HG02870 (cell line): ENCODE results near the gene RUFY4.
A peak's percentile ranks its signal among the peaks of the same experiment; 100 is the strongest.

Experiments used
- ATAC-seq: cut with Tn5 transposase; IDR thresholded peaks from one replicate; pipeline ENCODE4 v1.9.1; 2021; ENCODE audit warnings: mild to moderate bottlenecking, moderate library complexity; ENCODE audit not compliant: unreplicated experiment

Gene RUFY4

GRCh38 chr2:218060950-218061660 is 7.9 kb upstream of the RUFY4 start:
- no peak for ATAC-seq

- peak; percentile 84 for ATAC-seq
Measured at GRCh38 chr2:218063486-218063885, 5.6 kb upstream of the RUFY4 start.

GRCh38 chr2:218063896-218064295 is 5.2 kb upstream of the RUFY4 start:
- no peak for ATAC-seq

- no peak for ATAC-seq
Measured at GRCh38 chr2:218065239-218066006, 3.6 kb upstream of the RUFY4 start.

- ATAC-seq = no peak
Measured at GRCh38 chr2:218066926-218067515, 2.0 kb upstream of the RUFY4 start.

- no peak for ATAC-seq
Measured at GRCh38 chr2:218067523-218067922, 1.5 kb upstream of the RUFY4 start.

- no peak for ATAC-seq
Measured at GRCh38 chr2:218069606-218070300, 700 bp downstream of the RUFY4 start.

GRCh38 chr2:218070587-218070986 is 1.5 kb downstream of the RUFY4 start:
- ATAC-seq = no peak

- no peak for ATAC-seq
Measured at GRCh38 chr2:218071218-218071937, 2.3 kb downstream of the RUFY4 start.

GRCh38 chr2:218072002-218072401 is 2.9 kb downstream of the RUFY4 start:
- no peak for ATAC-seq

GRCh38 chr2:218072478-218073024 is 3.5 kb downstream of the RUFY4 start:
- no peak for ATAC-seq

GRCh38 chr2:218073185-218073584 is 4.1 kb downstream of the RUFY4 start:
- ATAC-seq = no peak

- ATAC-seq = no peak
Measured at GRCh38 chr2:218074031-218074430, 5.0 kb downstream of the RUFY4 start.

GRCh38 chr2:218075975-218076811 is 7.1 kb downstream of the RUFY4 start:
- no peak for ATAC-seq

GRCh38 chr2:218077464-218078216 is 8.6 kb downstream of the RUFY4 start:
- no peak for ATAC-seq

GRCh38 chr2:218079943-218080913 is 11.2 kb downstream of the RUFY4 start:
- no peak for ATAC-seq

- ATAC-seq = peak; percentile 91
Measured at GRCh38 chr2:218081063-218081462, 12.0 kb downstream of the RUFY4 start.

GRCh38 chr2:218081695-218082094 is 12.6 kb downstream of the RUFY4 start:
- no peak for ATAC-seq
